SU-DHL-6 (cell line): ENCODE data around the gene TMEM74B.

Experiments used
- CTCF ChIP-seq: fragments of 200-600 bp; sonication (generic); IDR thresholded peaks from one replicate; pipeline ENCODE4 v1.5.1; 2017; ENCODE audit warnings: antibody characterized with exemption, mild to moderate bottlenecking, low read length, moderate library complexity; ENCODE audit not compliant: insufficient read depth, poor library complexity, severe bottlenecking
- EZH2phosphoT487 ChIP-seq: fragments of 200-600 bp; sonication (generic), shearing (Covaris generic); conservative IDR thresholded peaks from 2 replicates; pipeline ENCODE4 v1.6.1; 2018; ENCODE audit warnings: mild to moderate bottlenecking, antibody characterized with exemption, low read length, moderate library complexity, mixed read lengths

- TF ChIP-seq CTCF (no peak), EZH2phosphoT487 (no peak)
These were observed 18.8 kb upstream of the TMEM74B start for GRCh38 chr20:1203630-1204029.
